ENCODE measurements around the gene C17orf50. TPM values are rescaled to one million over a fixed set of nuclear protein-coding genes. Genes with fewer than 3 reads are reported as not detected.

The C17orf50 gene
- total and polyA plus RNA-seq, 3 donors from 2014 or later, result 48.8 to 154 (median 102) TPM

DNA sequence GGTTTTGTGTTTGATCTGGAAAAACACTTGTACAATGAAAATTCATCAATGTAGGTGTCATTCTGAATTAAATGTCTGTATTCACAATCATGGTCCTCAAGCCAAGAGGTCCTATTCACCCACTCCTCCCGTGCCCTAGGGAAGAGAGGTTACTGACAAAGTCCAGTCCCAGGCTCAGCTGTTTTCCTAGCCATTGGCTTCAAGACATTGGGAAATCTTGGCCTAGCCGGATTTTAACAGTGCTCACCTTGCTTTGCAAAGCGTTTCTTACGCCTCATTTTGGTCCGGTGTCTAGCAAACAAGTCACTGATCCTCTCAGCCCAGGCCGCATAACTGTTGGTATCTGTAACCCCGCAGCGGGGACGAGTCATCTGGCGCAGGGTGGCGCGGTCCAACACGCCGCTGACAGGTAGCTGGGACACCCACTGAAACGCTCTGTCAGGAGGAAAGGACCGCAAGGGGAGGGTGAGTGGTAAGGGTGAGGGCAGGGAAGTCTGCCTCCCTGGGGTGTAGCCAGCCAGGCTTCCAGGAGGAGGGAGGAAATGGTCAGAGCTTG is 18.0 kb downstream of the C17orf50 start:
- Histone ChIP-seq H3K27me3 (no peaks in the 10 kb centered on the region), H3K4me1 (peaks cover 28% of the 10 kb centered on the region), H3K27ac (no peak overlapping the region), H3K4me3 (no peak overlapping the region), H3K36me3 (ENCODE audit: low read depth, missing control alignments) (no peaks in the 10 kb centered on the region), H3K9me3 (no peaks in the 10 kb centered on the region)
- WGBS, 2 donors, result 91 to 96% methylated on average over 16 of the region's 16 CpGs
- no peak for DNase-seq
- TF ChIP-seq, protein P1, sequence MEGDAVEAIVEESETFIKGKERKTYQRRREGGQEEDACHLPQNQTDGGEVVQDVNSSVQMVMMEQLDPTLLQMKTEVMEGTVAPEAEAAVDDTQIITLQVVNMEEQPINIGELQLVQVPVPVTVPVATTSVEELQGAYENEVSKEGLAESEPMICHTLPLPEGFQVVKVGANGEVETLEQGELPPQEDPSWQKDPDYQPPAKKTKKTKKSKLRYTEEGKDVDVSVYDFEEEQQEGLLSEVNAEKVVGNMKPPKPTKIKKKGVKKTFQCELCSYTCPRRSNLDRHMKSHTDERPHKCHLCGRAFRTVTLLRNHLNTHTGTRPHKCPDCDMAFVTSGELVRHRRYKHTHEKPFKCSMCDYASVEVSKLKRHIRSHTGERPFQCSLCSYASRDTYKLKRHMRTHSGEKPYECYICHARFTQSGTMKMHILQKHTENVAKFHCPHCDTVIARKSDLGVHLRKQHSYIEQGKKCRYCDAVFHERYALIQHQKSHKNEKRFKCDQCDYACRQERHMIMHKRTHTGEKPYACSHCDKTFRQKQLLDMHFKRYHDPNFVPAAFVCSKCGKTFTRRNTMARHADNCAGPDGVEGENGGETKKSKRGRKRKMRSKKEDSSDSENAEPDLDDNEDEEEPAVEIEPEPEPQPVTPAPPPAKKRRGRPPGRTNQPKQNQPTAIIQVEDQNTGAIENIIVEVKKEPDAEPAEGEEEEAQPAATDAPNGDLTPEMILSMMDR (IDR thresholded peaks at IDR 0.05), result no peak
- no peak for TF ChIP-seq POLR2A (IDR thresholded peaks at IDR 0.05)
- intact Hi-C loops (cut with DNase I; ENCODE audit: low total_unique reads), result no loop called here

DNA sequence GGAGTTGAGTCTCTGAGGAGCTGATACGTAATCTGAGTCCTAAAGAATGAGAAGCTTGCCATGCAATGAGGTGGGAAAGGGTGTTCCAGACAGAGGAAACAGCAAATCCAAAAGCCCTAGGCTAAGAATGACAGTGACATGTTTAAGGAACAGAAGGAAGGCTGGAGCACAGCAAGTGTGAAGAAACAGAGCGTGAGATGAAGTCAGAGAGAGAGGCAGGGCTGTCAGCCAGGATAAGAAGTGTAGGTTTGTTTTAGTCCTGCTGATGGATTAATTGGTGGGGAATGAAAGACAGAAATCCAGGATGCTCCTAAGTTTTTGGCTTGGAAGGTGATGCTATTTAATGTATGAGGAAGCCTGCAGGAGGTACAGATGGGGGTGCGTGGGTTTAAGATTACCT is 20.3 kb downstream of the C17orf50 start:
- H3K4me3 ChIP-seq, result no peak overlapping the region
- no peak for DNase-seq
- H3K4me1 ChIP-seq, result peaks cover 24% of the 10 kb centered on the region
- intact Hi-C loops (cut with DNase I; ENCODE audit: low total_unique reads), result no loop called here
- TF ChIP-seq, protein P1 (IDR thresholded peaks at IDR 0.05), result no peak
- no peak for TF ChIP-seq POLR2A (IDR thresholded peaks at IDR 0.05)
- no peaks in the 10 kb centered on the region for H3K27me3 ChIP-seq
- H3K27ac ChIP-seq, result no peak overlapping the region
- no peaks in the 10 kb centered on the region for H3K9me3 ChIP-seq
- WGBS, 2 donors, result 73 to 77% methylated on average over 3 of the region's 3 CpGs
- H3K36me3 ChIP-seq (ENCODE audit: low read depth, missing control alignments), result no peaks in the 10 kb centered on the region

DNA sequence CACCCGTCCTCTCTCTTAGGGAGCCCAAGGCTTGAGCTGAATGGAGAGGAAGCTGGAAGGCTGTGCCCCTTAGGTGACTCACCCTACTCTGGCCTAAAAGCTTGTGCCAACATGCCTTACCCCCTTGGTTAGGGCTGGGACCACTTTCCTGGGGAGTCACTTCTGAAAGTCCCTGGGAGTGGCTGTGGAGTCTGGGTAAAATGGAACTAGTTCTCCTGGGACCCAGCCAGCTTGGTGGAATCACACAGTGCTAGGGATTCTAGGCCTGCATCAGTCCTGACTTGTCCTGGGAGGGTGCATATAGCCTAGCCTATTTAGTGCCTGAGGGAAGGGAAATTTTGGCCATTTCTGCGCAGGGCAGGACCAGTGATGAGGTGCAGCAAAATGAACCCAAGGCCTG is 24.2 kb downstream of the C17orf50 start:
- intact Hi-C loops (cut with DNase I; ENCODE audit: low total_unique reads), result no loop called here
- DNase-seq, result no peak
- H3K27ac ChIP-seq, result peak overlapping the region; percentile 33 to 53
- H3K4me1 ChIP-seq, result peaks cover 51% of the 10 kb centered on the region
- no peaks in the 10 kb centered on the region for H3K27me3 ChIP-seq
- no peak for TF ChIP-seq POLR2A (IDR thresholded peaks at IDR 0.05)
- TF ChIP-seq, protein P1 (IDR thresholded peaks at IDR 0.05), result no peak
- no peaks in the 10 kb centered on the region for H3K9me3 ChIP-seq
- no peaks in the 10 kb centered on the region for H3K36me3 ChIP-seq (ENCODE audit: low read depth, missing control alignments)
- 65 to 75% methylated on average over 2 of the region's 2 CpGs for WGBS, 2 donors
- no peak overlapping the region for H3K4me3 ChIP-seq

DNA sequence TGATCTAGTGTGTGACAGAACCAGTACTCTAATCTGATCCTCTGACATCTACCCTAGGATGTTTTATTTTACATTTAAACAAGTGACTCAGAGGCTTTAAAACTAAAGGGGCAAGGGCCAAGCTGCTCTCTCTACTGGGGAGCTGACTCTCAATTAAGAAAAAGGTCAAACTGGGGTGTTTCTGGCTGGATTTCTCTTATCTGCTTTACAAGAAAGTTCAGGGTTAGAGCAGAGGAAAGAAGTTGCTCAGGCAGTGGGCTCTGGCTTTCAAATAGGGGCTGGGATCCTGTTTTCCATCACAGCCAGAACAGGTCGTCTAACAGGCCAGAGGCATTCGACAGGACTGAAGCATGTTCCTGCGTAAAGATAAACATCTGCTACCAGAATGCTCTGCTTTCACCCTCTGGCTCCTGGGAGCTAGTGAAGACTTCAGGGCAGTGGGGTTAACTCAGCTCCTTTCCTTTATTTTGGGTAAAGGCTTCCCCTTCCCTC is 26.3 kb downstream of the C17orf50 start:
- Histone ChIP-seq H3K4me3 (no peak overlapping the region), H3K9me3 (no peaks in the 10 kb centered on the region), H3K36me3 (ENCODE audit: low read depth, missing control alignments) (no peaks in the 10 kb centered on the region), H3K27me3 (no peaks in the 10 kb centered on the region), H3K27ac (peak overlapping the region; percentile 73 to 81), H3K4me1 (peaks cover 51% of the 10 kb centered on the region)
- no peak for DNase-seq
- WGBS, 2 donors, result 36 to 37% methylated on average over 3 of the region's 3 CpGs
- TF ChIP-seq, protein P1 (IDR thresholded peaks at IDR 0.05), result no peak
- no peak for TF ChIP-seq POLR2A (IDR thresholded peaks at IDR 0.05)
- intact Hi-C loops (cut with DNase I; ENCODE audit: low total_unique reads), result no loop called here
